IPS-NIHi7 (cell line): Measurements from ENCODE around the gene NAT9.

Experiments
- DNase-seq: peaks from one replicate; pipeline ENCODE4 v3.0.0; 2012; ENCODE audit warnings: mixed read lengths; ENCODE audit errors: extremely low spot score

The NAT9 gene

GRCh38 chr17:74805591-74805991 lies 29.4 kb upstream of the NAT9 start:
- no peak for DNase-seq

GRCh38 chr17:74804683-74805082 lies 28.5 kb upstream of the NAT9 start:
- no peak for DNase-seq

- DNase-seq, result no peak
These were observed 27.8 kb upstream of the NAT9 start for GRCh38 chr17:74803971-74804370.

GRCh38 chr17:74803388-74803930 lies 27.3 kb upstream of the NAT9 start:
- DNase-seq, result no peak

DNA sequence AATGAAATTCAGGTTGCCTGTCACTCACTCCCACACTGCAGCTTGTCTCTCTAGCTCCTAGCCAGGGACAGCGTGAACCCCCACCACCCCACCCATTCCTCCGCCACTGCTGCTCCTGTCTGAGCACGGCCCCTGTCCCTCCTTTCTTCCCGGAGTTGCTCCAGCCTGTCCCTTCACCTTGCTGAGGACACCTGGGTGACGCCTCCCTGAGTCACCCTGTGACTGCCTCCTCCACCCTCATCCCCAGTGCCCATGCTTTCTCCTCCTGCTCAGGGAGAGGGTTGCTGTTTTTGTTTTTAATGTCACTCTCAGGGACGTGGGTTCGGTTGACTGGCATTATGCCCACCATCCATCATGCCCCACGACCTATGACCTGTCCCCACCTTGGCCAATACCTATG lies 25.8 kb upstream of the NAT9 start:
- no peak for DNase-seq

DNA sequence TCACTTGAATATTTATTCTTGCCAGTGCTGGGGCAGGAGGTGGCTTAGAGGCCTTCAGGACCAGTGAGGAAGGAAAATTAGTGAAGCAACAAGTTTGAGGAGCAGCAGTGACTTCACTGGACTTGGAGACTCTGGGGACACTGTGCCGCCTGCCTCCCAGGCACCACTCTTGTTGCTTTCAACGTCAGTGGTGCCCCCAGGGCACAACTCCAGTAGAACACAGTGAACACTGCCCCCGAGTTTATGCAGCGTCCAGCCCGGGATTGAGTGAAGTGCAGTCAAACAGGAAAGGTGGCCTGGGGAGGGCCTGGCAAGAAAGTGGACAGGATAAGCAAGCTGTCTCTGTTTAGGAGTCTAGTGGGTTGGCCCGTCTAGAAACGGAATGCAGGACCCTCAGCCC lies 24.4 kb upstream of the NAT9 start:
- DNase-seq, result no peak

- no peak for DNase-seq
These were observed 23.0 kb upstream of the NAT9 start for GRCh38 chr17:74799097-74799496.

DNA sequence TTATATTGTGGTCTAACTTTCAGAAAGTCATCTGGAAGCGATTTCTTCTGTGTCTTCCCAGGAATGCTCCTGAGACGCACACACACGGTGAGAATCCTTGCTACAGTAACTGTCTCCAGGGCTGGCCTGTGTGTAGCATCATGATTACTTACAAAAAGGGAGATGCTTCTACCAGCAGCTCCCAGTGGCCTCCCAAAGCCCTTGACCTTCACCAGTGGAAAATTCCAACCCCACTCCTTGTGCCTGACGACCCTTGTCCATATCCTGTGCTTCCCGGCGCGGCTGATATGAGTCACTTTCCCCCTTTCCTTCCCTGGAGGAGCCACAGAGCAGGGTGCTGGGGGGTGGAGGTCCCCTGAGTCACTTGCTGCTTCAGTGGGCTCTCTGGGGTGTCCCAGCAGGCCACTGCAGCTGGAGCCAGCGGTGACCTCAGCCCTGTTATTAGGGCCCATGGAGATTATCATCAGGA lies 22.1 kb upstream of the NAT9 start:
- DNase-seq, result no peak

DNA sequence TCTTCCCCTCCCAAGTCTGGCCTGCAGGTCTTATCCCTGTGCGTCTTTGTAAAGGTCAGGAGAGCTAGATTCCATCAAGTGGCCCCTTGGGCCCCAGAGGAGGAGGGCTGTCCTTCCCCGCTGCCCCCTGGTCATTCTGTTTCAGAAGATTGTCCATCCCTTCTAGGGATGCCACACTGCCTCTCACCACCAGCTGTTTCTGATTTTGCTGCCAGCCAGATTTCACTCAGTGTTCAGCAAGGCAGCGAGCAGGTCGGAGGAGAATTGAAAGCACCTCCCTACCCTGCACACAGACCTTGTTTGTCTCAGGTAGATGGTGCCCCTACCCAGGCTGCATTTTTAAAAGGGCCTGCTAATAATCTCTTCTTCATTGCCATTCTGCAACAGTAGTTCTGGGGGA lies 21.7 kb upstream of the NAT9 start:
- DNase-seq, result no peak

- DNase-seq, result no peak
These were observed 20.7 kb upstream of the NAT9 start for GRCh38 chr17:74796866-74797265.

GRCh38 chr17:74796211-74796610 lies 20.1 kb upstream of the NAT9 start:
- no peak for DNase-seq

- DNase-seq, result no peak
These were observed 19.3 kb upstream of the NAT9 start for GRCh38 chr17:74795327-74796020.

GRCh38 chr17:74792586-74793105 lies 16.5 kb upstream of the NAT9 start:
- no peak for DNase-seq

GRCh38 chr17:74790161-74791058 lies 14.3 kb upstream of the NAT9 start:
- no peak for DNase-seq

- no peak for DNase-seq
These were observed 10.4 kb upstream of the NAT9 start for GRCh38 chr17:74786431-74787055.

DNA sequence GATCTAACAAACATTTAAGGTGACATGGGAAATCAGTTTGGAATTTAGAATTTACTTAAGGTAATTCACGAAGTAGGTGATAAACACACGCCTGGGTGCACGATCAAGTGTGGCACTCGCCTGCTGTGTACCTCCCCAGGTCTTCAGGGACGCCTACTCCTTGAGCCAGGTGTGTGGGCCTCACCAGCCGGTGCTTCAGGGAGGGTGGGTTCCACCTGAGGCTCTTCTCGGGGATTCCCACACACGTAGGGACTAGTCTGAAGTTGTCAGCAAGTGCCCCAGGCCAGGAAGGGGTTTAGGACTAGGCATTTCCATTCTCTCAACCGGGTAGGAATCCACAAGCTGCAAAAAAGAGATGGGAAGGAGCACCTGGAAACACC lies 9.8 kb upstream of the NAT9 start:
- no peak for DNase-seq

DNA sequence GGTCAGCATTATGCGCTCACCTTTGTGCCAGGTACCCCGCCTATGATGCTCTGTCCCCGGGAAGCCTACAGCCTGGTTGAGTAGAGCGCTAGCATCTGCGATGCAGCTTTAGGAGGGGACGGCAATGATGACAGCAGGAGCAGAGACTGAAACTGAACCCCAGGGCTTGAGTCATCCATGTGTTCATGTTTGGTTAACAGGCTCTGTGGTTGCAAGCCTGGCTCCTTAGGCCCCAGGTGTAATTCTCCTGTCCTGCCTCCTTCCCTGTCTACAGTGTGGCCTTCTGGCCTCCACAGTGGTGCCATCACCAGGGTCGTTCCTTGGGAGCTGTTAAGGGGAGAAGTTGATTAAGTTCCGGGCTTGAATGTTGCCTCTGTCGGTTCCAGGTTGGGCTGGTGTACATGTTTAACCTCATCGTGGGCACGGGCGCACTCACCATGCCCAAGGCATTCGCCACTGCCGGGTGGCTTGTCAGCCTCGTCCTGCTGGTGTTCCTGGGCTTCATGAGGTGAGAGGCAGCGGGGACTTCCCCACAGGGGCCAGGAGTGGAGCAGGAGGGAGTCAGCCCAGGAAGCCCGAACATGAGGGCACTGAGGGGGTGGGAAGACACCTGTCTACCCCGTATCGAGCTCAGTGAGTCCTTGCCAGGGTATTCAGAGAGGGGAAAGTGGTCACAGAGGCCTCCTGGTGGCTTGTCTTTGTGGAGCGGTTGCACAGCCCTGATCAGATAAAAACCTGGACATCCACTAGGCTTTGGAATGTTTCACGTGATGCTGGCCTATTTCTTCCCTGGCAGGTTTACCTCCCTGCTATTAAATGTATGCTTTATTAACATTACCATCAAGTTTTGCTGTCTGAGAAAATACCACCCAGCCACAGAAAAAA lies 9.2 kb upstream of the NAT9 start:
- no peak for DNase-seq

- DNase-seq, result no peak
These were observed 8.1 kb upstream of the NAT9 start for GRCh38 chr17:74784125-74784810.

DNA sequence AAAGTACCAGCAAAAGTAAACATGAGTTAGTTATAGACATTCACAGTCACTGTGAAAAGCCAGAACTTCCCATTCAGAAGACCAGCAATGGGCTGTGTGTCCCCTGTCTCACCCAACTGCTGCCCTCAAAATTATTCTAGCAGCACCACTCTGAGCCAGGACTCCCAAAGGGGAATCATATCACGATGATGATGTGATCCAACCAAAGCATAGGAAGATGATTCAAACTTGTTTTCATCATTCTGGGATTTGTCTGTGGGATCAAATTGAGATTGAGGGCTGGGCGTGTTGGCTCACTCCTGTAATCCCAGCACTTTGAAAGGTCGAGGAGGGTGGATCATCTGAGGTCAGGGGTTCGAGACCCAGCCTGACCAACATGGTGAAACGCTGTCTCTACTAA lies 6.4 kb upstream of the NAT9 start:
- DNase-seq, result no peak

GRCh38 chr17:74780443-74781238 lies 4.5 kb upstream of the NAT9 start:
- DNase-seq, result peak; percentile 58
